GM18505 (cell line): ENCODE data around the gene TMEM101.
"Not testable (repeated sequence)": the region's sequence is repeated elsewhere in the genome, so short reads cannot be mapped to it uniquely, and the experiment has no call there.

ENCODE experiments used
- ATAC-seq: cut with Tn5 transposase; IDR thresholded peaks from one replicate; pipeline ENCODE4 v1.9.1; 2021; ENCODE audit not compliant: unreplicated experiment
- POLR2A ChIP-seq: IDR thresholded peaks from 4 replicates; pipeline ENCODE4 v1.6.1; 2011; ENCODE audit warnings: borderline replicate concordance; ENCODE audit not compliant: insufficient read depth, insufficient read length; ENCODE audit errors: extremely low read depth

TMEM101 gene

GRCh38 chr17:43983196-43983514 is 31.6 kb downstream of the TMEM101 start:
- TF ChIP-seq POLR2A: no peak
- ATAC-seq: no peak

DNA sequence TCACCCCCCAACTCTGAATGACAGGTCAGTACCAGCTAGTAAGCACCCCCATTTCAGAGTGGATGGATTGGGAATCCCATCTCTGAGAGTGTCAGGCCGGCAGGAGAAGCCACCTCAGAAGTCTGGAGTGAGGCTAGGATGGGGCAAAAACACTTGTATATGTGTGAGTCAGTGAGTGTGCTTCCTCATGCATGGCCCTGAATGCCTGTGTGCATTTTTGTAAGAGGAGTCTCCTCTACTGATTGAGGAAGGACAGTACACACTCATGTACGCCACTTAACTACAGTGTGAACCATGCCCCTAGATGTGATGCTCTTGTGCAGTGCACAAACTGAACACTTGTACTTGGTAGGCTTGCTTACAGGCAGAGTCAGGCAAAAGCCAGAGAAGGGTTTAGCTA is 32.6 kb downstream of the TMEM101 start:
- TF ChIP-seq POLR2A: no peak
- no peak for ATAC-seq

- no peak for ATAC-seq
Measured at GRCh38 chr17:43979671-43980070, 35.1 kb downstream of the TMEM101 start.

DNA sequence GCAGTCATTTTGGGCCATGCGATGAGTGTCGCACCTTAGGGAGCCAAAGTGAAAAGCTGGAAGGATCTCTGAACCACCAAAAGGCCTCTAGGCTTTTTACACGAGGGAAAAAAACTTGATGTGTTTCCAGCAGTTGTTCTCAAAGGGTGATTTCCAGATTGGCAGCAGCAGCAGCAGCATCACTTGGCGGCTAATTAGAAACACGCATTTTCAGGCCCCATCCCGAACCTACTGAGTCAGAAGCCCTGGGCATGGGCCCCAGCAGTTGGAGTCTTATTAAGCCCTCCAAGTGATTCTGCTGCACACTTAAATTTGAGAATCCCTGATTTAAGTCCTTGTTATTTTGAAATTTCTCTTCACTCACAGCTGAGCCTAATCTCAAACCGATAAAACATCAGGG is 35.8 kb downstream of the TMEM101 start:
- TF ChIP-seq POLR2A: no peak
- ATAC-seq: no peak

More at GRCh38 chr17:43979671-43980070, 35.1 kb downstream of the TMEM101 start:
- no peak for TF ChIP-seq POLR2A

GRCh38 chr17:43978078-43978477 is 36.7 kb downstream of the TMEM101 start:
- no peak for TF ChIP-seq POLR2A
- no peak for ATAC-seq

- TF ChIP-seq POLR2A: no peak
- no peak for ATAC-seq
Measured at GRCh38 chr17:43976963-43977837, 37.6 kb downstream of the TMEM101 start.

- no peak for ATAC-seq
- TF ChIP-seq POLR2A: no peak
Measured at GRCh38 chr17:43975898-43976297, 38.9 kb downstream of the TMEM101 start.

- no peak for TF ChIP-seq POLR2A
- no peak for ATAC-seq
Measured at GRCh38 chr17:43974382-43975266, 40.1 kb downstream of the TMEM101 start.

- not testable (repeated sequence) for ATAC-seq
Measured at GRCh38 chr17:43972444-43973212, 42.1 kb downstream of the TMEM101 start.

DNA sequence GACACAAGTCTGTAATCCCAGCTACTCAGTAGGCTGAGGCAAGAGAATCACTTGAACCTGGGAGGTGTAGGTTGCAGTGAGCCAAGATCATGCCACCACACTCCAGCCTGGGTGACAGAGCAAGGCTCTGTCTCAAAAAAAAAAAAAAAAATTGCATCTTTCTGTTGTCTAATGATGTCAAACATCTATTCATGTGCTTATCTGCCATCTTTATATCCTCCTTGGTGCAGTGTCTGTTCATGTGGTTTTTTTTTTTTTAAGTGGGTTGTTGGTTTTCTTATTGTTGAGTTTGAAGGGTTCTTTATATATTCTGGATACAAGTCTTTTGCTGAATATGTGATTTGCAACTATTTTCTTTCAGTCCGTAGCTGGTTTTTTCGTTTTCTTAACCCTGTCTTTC is 43.3 kb downstream of the TMEM101 start:
- not testable (repeated sequence) for ATAC-seq

DNA sequence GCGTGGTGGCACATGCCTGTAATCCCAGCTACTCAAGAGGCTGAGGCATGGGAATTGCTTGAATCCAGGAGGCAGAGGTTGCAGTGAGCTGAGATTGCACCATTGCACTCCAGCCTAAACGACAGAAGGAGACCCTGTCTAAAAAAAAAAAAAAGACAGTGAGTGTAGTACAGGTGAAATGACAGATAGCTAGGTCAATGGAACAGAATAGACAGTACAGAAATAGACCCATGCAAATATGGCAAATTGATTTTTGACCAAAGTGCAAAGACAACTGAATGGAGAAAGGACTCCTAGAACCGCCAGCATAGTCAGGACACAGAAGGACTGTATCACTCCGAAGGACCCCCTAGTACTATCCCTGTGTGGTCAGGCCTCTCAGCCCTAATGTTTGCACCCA is 44.4 kb downstream of the TMEM101 start:
- TF ChIP-seq POLR2A: no peak
- ATAC-seq: no peak

DNA sequence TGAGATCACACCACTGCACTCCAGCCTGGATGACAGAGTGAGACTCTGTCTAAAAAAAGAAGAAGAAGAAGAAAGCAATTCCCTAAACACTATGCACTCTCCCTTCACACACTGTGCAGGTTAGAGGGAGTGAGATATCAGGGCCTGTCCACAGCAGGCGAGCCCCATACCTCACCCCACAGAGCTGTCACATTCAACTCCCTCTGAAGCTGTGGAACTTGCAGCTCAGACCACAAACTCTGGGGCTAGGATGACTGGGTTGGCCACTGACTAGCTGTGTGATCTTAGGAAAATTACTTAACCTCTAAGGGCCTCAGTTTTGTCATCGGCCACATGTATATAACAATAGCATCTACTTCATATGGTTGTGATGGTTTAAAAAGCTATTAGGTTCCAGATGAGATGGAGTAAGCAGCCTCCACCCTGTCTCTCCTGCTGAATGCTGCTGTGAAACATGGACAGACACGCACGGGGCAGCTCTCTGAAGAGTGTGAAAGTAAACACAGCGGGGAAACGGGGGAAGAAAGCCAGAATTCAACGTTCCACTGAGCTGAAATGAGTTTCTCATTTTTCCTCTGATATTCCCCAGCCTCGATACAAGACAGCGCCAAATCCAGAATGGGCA is 47.4 kb downstream of the TMEM101 start:
- ATAC-seq: no peak
- TF ChIP-seq POLR2A: no peak

GRCh38 chr17:43966276-43966675 is 48.5 kb downstream of the TMEM101 start:
- TF ChIP-seq POLR2A: no peak
- no peak for ATAC-seq
